Testis (tissue), 3 donors: ENCODE data around the gene MMADHC. TPM values are rescaled to one million over a fixed set of nuclear protein-coding genes. Genes with fewer than 3 reads are reported as not detected.

ENCODE experiments used
- DNase-seq: peaks from one replicate; pipeline ENCODE4 v3.0.0-alpha.2; 2019
- H3K27ac ChIP-seq, 2 donors: fragments of 200-600 bp; sonication (generic); one replicate each; pipeline ENCODE4 v1.5.1; 2019
- H3K27me3 ChIP-seq: fragments of 200-600 bp; sonication (generic); one replicate; pipeline ENCODE4 v1.5.1; 2019
- H3K36me3 ChIP-seq: fragments of 200-600 bp; sonication (generic); one replicate; pipeline ENCODE4 v1.5.1; 2017; ENCODE audit warnings: low read depth; ENCODE audit errors: missing control alignments
- H3K4me1 ChIP-seq: fragments of 200-600 bp; sonication (generic); one replicate; pipeline ENCODE4 v1.5.1; 2019
- H3K4me3 ChIP-seq, 2 donors: fragments of 200-600 bp; sonication (generic); one replicate each; pipeline ENCODE4 v1.5.1; 2017 to 2019
- H3K9me3 ChIP-seq: fragments of 200-600 bp; sonication (generic); one replicate; pipeline ENCODE4 v1.5.1; 2017
- CTCF ChIP-seq, 3 experiments: fragments of 450-650 bp in 2 of 3; fragments of 200-600 bp in 1 of 3; sonication (generic) in 1 of 3; IDR thresholded peaks; one replicate each; pipeline ENCODE4 v1.5.1; 2016 to 2019; ENCODE audit warnings: antibody characterized with exemption in 3 of 3, mild to moderate bottlenecking in 2 of 3, moderate library complexity in 1 of 3
- POLR2A ChIP-seq: fragments of 450-650 bp; IDR thresholded peaks from one replicate; pipeline ENCODE4 v1.6.1; 2017; ENCODE audit warnings: antibody characterized with exemption, mild to moderate bottlenecking, moderate library complexity
- WGBS, 2 donors: methylation state at CpG; one replicate each; pipeline ENCODE4 v1.1.5; 2018; 5-methylcytosine and 5-hydroxymethylcytosine counted together
- intact Hi-C: fragments of 100-400 bp; cut with DNase I; formaldehyde crosslinking; loops from one replicate; pipeline ENCODE4 v1.15.1; 2023; ENCODE audit warnings: low total_unique reads
- polyA plus RNA-seq: library from polyadenylated mRNA; stranded (reverse); fragments of 350-450 nt; fragmentation: Illumina TruSeq; extraction: RNeasy Lipid Tissue Mini Kit (QIAGEN cat#74804); gene quantifications from one replicate; pipeline ENCODE4 v1.2.3, GENCODE V29; 2014; ENCODE audit warnings: low read depth, low replicate concordance; ENCODE audit not compliant: insufficient read depth
- total RNA-seq, 2 donors: library from RNA; depleted of rRNA; stranded (reverse); fragments of >200 nt; gene quantifications; one replicate each; pipeline ENCODE4 v1.2.3, GENCODE V29; 2016

The MMADHC gene
- total and polyA plus RNA-seq, 3 donors from 2014 or later = 46.2 to 133 (median 55.3) TPM

- H3K4me1 ChIP-seq = no peaks in the 10 kb centered on the region
- no peak overlapping the region for H3K27ac ChIP-seq
- no peaks in the 10 kb centered on the region for H3K36me3 ChIP-seq
- TF ChIP-seq POLR2A = no peak
- TF ChIP-seq CTCF (IDR thresholded peaks at IDR 0.05) = no peak
- no peak overlapping the region for H3K4me3 ChIP-seq
- H3K9me3 ChIP-seq = no peaks in the 10 kb centered on the region
- no peaks in the 10 kb centered on the region for H3K27me3 ChIP-seq
- DNase-seq = no peak
- 20 to 28% methylated on average over 2 of the region's 2 CpGs for WGBS, 2 donors
- intact Hi-C loops = no loop called here
These were observed 25.3 kb downstream of the MMADHC start for GRCh38 chr2:149562324-149562723.

GRCh38 chr2:149561309-149561926 lies 26.2 kb downstream of the MMADHC start:
- Histone ChIP-seq H3K4me1 (no peaks in the 10 kb centered on the region), H3K27ac (no peak overlapping the region), H3K27me3 (no peaks in the 10 kb centered on the region), H3K4me3 (no peak overlapping the region), H3K36me3 (no peaks in the 10 kb centered on the region), H3K9me3 (no peaks in the 10 kb centered on the region)
- TF ChIP-seq POLR2A (no peak), CTCF (IDR thresholded peaks at IDR 0.05) (peak; percentile 79 to 98 (median 79))
- intact Hi-C loops = no loop called here
- DNase-seq = peak; percentile 28

GRCh38 chr2:149559341-149560068 lies 28.1 kb downstream of the MMADHC start:
- no peaks in the 10 kb centered on the region for H3K36me3 ChIP-seq
- no peak for TF ChIP-seq POLR2A
- TF ChIP-seq CTCF (IDR thresholded peaks at IDR 0.05) = no peak
- H3K27ac ChIP-seq = no peak overlapping the region
- no peak for DNase-seq
- WGBS, 2 donors = 67 to 76% methylated on average over 5 of the region's 5 CpGs
- intact Hi-C loops = loop anchor here (5.0 kb wide), 1 partner anchor 542 kb away; no protein-coding TSS in a partner anchor
- H3K27me3 ChIP-seq = no peaks in the 10 kb centered on the region
- H3K4me1 ChIP-seq = no peaks in the 10 kb centered on the region
- H3K9me3 ChIP-seq = no peaks in the 10 kb centered on the region
- H3K4me3 ChIP-seq = no peak overlapping the region

DNA sequence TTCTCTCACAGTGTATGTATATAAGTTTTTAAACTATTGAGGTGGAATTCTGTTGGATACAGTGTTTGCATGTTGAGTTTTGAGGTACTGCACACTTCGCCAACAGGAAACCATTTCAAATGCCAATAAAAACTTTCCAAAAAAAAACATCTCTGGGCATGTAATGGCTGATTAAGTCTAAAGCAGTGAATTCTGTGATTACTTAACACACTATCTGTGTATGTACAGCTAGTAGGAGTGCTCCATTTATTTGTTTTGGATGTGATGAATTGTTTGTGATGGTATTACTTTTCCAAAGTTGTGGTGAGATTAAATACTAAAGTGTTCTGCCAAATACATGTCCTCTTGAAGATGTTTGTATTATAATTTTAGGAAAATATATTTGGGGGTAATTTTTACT lies 31.1 kb downstream of the MMADHC start:
- no peak for TF ChIP-seq POLR2A
- TF ChIP-seq CTCF (IDR thresholded peaks at IDR 0.05) = no peak
- Histone ChIP-seq H3K27ac (no peak overlapping the region), H3K4me1 (no peaks in the 10 kb centered on the region), H3K27me3 (no peaks in the 10 kb centered on the region), H3K4me3 (no peak overlapping the region), H3K9me3 (no peaks in the 10 kb centered on the region), H3K36me3 (no peaks in the 10 kb centered on the region)
- no peak for DNase-seq
- 48 to 79% methylated on average over 1 of the region's 1 CpG for WGBS, 2 donors
- intact Hi-C loops = loop anchor here (5.0 kb wide), 1 partner anchor 539 kb away; no protein-coding TSS in a partner anchor
